ENCODE measurements around the gene GID8.

The GID8 gene

DNA sequence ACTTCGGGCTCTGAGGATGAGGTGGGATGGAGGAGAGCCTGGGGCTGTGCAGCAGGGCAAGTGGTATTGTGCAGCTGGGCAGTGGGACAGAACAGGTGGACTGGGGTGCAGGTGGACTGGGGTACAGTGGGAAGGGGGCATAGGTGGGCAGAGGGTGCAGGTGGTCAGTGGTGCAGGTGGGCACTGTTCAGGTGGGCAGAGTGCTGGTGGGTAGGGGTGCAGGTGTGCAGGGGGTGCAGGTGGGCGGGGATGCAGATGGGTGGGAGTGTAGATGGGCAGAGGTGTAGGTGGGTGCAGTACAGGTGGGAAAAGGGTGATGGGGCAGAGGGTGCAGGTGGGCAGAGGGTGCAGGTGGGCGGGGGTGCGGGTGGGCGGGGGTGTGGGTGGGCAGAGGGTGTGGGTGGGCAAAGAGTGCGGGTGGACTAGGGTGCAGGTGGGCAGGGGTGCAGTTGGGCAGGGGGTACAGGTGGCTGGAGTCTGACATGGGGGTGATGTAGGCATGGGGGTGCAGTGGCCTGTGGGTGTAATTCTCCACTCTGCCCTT is 48.4 kb downstream of the GID8 start:
- DNase-seq (ENCODE audit: low read depth) = no peak

DNA sequence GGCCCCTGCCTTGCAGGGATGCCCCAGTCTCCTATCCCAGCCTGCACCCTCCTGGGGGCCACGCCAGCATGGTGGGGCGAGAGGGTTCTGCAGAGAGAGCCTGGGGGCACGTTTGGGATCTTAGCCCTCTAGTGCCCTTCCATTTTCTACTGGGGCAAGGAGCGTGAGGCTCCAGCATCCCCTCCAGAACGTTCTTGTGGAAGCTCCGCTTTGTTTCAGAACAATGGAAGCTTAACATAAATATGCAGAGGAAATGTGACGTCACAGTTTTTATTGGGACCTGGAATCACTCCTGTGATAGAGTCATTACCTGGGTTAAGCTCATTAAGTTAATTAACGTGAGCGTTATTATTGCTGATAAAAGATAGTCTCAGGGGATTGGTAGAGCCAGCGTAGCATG is 49.2 kb downstream of the GID8 start:
- no peak for DNase-seq (ENCODE audit: low read depth)

DNA sequence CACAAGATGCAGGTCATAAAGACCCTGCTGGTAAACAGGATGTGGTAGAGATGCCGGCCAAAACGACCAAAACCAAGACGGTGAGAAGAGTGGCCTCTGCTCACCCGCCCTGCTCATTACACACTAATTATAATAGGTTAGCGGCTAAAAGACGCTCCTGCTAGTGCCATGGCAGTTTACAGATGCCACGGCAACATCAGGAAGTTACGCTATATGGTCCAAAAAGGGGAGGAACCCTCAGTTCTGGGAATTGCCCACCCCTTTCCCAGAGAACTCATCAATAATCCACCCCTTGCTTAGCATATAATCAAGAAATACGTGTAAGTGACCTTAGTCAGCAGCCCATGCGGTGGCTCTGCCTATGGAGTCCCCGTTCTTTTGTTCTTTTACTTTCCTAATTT is 51.3 kb downstream of the GID8 start:
- no peak for DNase-seq (ENCODE audit: low read depth)

DNA sequence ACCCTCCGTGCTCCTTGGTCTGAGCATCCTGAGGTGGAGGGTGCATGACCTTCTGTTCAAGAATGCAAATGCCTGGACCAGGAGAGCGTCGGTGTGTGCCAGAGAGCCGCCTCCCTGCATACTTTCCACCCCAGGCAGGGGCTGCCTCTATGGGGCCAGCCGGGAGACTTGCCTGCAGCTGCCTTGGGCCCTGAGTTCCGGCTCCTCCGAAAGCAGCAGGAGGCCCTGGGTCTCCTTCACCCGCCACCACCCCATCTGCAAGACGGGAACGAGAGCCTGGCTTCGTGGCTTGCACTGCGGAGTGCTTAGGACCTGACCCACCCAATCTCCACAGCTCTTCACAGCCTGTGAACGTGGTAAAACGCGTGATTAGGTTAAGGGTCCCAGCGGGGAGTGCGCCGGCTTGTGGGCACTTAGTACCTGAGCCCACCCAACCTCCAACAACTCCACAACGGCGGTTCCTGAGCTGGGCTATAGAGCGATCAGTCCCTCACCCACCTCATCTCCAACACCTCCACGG is 52.4 kb downstream of the GID8 start:
- no peak for DNase-seq (ENCODE audit: low read depth)

DNA sequence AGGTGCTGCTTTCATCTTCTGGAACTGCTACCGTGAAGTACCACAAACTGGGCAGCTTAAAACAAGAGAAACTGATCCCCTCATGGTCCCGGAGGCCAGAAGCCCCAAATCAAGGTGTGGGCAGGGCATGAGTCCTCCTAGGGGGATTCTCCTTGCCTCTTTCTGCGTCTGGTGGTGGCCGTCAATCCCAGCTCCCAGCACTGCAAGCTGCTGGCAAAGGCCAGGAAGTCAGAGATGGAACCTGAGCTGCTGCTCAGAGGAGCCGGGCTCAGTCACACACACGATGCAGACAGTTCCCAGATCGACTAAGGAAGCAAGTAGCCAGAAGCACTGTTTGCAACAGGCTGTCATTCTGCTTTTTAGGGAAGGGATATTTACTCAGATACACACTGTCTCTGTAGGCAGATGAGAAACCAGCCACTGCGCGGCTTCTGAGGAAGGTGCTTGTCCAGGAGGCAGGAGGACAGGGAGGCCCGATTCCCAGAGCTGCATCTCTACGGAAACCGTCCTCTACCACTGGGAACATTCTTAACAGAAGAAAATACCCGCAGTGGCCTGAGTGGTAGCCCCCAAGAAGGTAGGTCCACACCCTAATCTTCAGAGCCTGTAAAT is 53.4 kb downstream of the GID8 start:
- DNase-seq (ENCODE audit: low read depth) = no peak

DNA sequence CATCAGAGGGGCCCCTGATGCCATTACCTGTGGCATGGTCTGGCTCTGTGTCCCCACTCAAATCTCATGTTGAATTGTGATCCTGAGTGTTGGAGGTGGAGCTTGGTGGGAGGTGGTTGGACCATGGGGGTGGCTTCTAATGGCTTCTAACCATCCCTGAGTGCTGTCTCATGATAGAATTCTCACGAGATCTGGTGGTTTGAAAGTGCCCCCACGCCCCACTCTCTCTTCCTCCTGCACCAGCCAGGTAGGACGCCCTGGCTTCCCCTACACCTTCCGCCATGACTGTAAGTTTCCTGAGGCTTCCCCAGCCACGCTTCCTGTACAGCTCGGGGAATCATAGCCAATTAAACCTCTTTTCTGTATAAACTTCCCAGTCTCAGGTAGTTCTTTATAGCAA is 53.9 kb downstream of the GID8 start:
- no peak for DNase-seq (ENCODE audit: low read depth)

DNA sequence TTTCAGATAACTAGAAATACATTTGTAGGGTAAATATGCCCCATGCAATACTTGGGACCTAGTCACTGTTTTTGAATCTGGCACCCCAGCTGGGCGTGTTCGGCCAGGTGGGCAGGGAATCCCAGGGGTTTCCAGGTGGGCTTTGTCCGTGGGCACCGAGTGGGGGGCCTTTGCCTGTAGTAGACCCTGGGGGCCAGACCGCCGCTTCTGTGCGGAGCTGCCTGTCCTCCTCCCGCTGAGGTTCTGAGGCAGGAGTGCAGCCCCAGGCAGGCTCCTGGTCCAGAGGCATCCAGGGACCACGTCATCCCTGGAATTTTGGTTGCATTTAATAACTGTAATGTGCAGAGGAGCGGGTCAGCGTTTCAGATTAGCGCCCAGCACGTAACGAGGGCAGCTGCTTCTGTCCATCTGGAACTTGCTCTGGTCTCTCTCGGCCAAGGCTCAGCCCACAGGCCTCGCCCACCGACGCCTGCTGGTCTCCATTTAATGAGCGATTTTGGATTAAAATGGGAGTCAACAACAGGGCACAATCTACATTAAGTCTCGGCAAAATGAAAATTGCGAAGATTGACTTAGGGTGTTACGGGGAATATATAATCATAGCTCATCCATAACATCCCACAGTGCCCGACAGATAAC is 56.0 kb downstream of the GID8 start:
- DNase-seq (ENCODE audit: low read depth) = no peak

DNA sequence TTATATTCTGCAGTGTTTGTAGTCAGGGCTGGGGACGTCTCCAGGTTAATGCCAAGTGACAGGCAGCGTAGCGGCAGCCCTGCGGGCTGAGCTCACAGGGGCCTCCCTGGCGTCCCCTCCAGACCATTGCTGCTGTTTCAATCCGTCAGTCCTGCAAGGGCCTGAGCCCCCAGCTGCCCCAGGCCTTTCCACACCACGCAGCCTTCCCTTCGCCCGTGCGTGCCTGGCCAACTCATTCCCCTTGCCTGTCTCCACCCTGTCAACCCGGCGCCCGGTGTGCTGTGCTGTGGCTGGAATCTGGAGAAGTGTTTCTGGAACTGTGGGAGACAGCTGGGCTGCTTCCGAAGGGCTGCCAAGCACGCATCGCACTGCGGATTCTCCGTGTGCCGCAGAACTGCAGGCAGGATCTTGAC is 56.9 kb downstream of the GID8 start:
- no peak for DNase-seq (ENCODE audit: low read depth)

DNA sequence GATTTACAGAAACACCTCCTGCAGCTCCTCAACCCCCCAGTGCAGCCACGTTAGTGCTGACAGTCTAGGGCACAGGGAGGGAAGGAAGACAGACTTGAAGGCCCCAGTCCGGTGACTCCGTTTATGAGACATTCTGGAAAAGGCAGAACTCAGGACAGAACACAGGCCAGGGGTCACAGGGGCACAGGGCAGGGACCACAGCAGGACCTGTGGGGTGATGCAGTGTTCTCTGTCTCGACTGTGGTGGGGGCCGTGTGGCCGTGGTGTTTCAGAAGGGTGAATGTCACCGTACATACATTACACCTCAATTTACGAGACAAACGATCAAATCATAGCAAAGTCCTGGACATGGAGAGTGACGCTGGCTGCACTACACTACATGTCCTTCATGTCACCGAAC is 57.5 kb downstream of the GID8 start:
- DNase-seq (ENCODE audit: low read depth) = no peak

DNA sequence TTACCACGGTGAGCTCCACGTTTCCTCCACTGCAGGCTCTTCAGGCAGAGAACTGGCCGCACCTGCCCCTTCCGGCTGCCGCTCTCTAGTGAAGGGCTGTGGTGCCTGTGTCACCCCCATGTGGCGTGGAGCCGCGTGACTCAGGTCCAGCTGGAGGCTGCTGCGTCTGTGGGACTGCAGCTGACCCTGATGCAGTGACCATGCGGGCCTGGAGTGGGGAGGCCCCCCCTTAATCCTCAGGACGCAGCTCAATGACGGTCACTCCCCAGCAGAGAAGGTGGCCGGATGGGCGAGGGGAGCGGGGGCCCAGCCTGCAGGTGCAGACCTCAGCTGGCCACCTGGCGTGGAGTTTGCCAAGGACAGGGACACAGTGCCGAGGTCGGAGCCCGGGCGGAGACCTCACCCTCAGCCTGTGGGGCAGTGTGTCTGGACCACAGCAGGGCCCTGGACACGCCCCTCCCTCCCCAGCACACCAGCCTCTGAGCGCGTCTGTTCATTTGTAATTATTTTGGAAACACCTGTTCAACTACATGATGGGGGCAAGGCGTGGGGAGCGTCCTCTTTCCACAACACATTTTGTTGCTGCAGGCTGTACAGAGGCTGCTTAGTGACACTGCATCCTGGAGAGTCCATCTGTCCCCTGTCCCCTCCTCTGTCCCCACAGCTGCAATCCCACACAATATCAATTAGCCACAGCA is 58.1 kb downstream of the GID8 start:
- DNase-seq (ENCODE audit: low read depth) = no peak

DNA sequence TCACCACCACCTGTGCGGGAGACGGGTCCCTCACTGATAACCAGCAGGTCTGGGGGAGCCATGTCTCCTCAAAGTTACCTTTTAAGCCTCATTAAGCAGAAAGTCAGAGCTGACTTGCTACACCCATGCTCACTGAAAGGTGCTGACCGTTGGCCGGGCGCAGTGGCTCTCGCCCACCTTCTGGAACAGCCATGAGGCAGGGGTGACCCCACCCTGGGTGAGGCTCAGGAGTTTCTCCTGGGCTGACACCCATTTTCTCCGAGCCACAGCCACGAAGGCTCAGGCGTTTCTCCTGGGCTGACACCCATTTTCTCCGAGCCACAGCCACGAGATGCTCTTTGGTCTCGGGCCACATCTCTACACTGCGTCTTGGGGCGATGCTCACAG is 58.6 kb downstream of the GID8 start:
- DNase-seq (ENCODE audit: low read depth) = no peak

DNA sequence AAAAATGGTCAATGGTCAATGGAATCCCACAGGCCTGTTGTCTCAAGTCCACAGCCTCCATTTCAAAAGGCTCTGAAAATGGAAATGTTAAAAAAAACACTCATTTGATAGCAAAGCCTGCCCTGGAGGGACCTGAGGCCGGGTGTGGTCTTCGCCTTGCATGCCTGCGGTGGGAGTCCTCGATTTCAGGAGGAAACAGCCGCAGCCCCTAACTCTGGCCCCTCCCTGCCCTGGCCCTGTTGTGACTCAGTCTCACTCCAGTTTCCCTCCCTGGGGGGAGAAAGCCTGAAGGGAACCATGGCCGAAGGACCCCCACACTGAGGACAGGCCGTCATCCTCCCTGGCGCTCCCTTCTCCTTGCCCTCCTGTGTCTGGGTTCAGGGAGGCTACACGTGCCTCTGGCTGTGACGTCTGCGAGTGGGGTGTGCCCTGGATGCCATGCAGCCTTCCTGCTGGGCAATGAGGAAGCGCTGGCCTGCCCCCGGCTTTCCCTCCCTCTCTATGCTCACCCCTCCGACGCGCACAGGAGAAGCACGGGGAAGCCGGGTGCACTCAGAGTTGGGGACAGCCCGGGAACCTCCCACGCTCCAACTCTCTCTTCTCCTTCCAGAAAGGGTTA is 59.6 kb downstream of the GID8 start:
- no peak for DNase-seq (ENCODE audit: low read depth)
